HL-60/S4 (cell line): ENCODE results near the gene ACOT7.
"Not testable (repeated sequence)": the region's sequence is repeated elsewhere in the genome, so short reads cannot be mapped to it uniquely, and the experiment has no call there.

Experiments used
- in situ Hi-C: fragments of 300-500 bp; cut with MboI; formaldehyde crosslinking; loops from 2 replicates; pipeline ENCODE4 v1.14.3; 2022; ENCODE audit warnings: low sequenced_read_pairs

The ACOT7 gene, protein sequence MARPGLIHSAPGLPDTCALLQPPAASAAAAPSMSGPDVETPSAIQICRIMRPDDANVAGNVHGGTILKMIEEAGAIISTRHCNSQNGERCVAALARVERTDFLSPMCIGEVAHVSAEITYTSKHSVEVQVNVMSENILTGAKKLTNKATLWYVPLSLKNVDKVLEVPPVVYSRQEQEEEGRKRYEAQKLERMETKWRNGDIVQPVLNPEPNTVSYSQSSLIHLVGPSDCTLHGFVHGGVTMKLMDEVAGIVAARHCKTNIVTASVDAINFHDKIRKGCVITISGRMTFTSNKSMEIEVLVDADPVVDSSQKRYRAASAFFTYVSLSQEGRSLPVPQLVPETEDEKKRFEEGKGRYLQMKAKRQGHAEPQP

DNA sequence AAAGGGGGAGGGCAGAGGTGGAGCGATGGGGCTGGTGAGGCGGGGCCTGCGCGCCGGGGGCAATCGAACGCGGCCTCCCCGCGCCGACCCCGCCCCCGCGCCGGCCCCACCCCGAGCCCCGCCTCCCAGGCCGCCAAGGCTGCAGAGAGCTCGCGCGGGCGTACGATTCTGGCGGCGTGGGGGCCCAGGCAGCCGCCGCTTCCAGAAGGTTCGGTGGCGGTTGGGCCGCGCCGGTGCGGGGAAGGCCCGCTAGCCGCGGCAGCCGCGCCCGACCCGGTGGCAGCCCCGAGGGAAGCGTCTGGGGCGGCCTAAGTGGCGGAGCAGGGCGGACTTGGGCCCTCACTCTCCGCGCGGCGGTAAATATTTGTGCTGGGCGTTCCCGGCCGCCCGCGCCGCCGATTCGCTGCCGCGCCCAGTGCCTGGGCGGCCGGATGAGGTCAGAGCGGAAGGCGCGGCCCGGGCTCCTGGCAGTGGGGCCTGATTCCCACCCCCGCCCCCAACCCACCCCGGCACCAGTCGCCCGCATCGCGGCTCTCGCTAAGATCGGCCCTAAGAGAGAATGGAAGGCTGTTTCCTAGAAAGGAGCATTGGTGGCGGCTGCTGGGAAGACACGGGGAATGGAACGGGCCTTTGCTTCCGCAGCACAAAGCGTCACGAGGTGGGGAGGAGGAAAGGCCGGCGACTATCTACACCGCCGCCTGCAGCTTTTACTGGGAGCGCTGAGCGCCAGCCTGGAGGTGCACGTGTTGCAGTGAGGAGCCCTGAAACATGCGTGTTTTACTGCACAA, at the start of gene ACOT7:
ACOT7 (minus strand) TSS at position 368 of the 788 bp plus-strand sequence. CDS start 368 bp downstream, outside the sequence.
- in situ Hi-C loops, result no loop called here

DNA sequence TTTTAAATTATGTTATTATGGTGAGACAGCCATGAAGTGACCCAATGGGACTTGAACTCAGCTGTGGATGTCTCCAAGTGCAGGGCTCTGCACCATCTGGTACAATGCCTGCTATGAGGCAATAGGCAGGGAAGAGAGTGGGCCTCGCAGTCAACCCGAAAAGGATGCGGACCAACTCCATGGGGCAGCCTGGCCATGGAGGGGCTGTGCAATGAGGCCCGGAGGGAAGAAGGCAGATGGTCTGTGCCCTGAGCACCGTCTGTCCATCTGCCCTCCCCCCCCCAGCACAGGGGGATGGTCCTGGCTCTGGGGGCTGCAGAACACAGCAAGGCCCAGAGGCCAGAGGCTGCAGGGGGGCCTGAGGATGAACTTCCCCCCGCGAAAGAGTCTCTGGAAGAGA, 48.0 kb upstream of the ACOT7 start:
- in situ Hi-C loops, result no loop called here

DNA sequence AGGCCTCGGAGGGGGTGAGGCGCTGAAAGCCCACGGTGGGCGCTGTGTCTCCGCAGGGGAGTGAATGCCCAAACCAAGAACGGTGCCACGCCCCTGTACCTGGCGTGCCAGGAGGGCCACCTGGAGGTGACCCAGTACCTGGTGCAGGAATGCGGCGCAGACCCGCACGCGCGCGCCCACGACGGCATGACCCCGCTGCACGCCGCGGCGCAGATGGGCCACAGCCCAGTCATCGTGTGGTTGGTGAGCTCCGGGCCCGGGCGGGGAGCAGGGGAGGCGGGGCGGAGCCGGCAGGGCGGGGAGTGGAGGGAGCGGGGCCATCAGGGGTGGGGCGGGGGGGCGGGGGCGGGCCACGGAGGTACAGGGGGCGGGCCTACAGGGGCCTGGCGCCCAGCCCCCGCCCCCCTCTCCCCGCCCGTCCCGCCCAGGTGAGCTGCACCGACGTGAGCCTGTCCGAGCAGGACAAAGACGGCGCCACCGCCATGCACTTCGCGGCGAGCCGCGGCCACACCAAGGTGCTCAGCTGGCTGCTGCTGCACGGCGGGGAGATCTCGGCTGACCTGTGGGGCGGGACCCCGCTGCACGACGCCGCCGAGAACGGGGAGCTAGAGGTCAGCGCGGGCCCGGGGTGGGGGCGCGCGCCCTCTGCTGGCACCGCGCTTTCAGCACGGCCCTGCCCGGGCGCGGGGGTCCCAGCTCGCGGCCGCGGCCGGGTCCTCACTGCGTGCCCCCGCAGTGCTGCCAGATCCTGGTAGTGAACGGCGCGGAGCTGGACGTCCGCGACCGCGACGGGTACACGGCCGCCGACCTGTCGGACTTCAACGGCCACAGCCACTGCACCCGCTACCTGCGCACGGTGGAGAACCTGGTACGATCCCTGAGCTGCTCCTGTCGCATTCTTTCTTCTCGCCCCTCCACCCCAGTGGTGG, 46.9 kb upstream of the ACOT7 start:
- in situ Hi-C loops, result no loop called here

DNA sequence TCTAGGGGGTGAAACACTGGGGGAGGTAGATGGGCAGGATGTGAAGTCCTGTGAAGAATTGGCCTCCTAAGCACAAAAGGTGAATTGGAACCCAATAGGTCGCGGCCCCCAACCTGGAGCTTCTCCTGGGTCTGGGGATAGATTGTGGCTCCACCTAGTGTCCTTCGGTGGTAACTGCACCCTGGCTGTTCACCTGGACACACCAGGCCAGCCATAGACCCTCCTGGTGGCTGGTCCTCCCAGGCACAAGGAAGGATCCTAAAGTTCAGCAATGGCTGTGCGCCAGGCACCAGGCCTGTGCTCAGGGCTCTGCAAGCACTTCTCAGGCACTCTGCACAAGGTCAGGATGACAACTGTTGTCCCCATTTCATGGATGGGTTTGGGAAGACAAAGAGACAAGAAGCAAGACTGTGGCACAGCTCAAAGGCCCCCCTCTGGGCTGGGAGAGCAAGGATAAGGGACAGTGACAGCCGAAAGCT, 44.5 kb upstream of the ACOT7 start:
- in situ Hi-C loops, result no loop called here

DNA sequence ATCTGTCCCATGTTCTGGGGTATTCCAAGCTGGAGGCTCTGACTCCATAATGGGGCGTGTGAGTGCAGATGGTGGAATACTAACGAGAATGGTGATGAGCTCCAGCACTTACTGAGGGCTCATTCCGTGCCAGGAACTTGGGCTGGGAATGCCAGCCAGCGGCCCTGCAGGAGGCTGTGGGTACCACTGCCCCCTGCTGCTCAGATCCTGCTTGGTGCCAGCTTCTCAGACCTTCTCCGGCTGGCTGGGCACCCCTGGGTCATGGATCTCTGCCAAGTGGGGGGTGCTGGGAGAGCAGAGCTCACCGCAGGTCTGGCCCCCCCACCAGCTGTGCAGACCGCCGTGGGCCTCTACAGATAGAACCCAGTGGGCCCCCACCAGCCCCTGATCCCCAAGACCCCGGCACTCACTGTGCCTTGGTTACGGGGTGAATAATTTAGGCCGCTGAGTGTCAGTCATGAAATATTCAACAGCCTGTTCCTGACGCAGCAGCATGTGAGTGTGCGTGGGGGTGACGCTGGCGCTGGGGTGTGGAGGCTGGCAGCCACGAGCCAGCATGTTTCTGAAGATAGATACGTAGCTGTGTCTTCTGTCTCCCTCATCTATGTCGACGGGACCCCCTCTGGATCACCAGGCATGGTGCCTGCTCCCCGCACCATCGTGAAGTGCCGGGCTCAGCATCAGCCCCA, 43.6 kb upstream of the ACOT7 start:
- in situ Hi-C loops, result not testable (repeated sequence)

DNA sequence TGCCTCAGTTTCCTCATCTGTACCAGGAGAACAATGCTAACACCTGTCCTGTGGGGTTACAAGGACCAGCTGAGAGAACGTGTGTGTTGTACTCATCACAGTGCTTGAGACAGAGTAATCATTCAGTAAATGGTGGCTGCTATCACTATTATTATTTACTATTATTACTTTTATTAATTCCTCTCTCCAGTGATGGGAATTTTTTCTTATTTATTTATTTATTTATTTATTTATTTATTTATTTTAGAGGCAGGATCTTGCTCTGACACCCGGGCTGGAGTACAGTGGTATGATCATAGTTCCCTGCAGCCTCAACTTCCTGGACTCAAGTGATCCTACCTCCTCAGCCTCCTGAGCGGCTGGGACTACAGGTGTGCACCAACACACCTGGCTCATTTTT, 42.7 kb upstream of the ACOT7 start:
- in situ Hi-C loops, result not testable (repeated sequence)

DNA sequence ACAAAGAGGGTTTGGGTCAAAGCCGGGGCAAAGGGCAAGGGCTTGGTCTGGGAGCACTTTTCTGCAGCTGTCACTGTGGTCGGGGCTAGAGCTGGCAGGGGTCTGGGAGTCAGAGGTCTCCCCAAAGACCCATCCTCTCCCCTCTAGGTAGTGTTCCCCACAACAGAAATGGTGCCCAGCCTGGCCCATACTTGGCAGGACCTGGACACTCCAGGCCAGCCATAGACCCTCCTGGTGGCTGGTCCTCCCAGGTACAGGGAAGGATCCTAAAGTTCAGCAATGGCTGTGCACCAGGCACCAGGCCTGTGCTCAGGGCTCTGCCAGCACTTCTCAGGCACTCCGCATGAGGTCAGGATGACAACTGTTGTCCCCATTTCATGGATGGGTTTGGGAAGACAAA, 42.0 kb upstream of the ACOT7 start:
- in situ Hi-C loops, result no loop called here

DNA sequence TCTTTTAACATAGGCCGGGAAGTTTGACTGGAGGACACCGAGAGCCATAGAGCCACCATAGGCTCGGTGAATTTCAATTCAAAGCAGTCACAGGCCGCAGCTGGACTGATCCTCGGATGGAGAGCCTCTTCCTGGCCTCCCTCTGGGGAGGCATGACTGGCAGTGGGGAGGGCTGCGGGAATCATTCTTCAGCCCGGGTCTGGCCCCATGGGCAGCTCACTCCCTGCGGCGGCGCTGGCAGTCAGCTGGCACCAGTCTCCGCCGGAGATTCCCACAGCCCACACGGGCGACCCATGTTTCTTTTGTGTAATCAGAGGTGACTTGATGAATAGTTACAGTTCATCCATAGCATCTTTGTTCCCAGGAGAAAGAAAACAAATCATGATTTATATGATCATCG, 41.6 kb upstream of the ACOT7 start:
- in situ Hi-C loops, result no loop called here

DNA sequence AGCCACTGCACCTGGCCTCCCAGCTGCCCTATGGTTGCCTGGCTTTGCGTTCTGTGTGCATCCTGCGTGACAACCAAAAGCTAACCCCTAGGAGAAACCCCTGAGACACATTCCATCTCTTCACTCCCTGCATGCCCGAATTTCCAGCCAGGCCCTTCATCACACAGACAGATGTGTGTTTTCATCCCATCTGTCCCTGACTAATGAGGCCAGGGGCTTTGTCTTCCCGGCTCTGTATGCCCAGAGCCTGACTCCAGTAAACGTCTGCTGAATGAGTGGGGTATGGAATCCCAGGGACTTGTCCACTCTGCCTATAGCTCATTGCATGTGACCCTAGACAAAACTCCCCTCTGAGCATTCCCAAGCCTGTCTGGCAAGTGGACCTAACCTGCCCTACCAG, 40.6 kb upstream of the ACOT7 start:
- in situ Hi-C loops, result no loop called here

DNA sequence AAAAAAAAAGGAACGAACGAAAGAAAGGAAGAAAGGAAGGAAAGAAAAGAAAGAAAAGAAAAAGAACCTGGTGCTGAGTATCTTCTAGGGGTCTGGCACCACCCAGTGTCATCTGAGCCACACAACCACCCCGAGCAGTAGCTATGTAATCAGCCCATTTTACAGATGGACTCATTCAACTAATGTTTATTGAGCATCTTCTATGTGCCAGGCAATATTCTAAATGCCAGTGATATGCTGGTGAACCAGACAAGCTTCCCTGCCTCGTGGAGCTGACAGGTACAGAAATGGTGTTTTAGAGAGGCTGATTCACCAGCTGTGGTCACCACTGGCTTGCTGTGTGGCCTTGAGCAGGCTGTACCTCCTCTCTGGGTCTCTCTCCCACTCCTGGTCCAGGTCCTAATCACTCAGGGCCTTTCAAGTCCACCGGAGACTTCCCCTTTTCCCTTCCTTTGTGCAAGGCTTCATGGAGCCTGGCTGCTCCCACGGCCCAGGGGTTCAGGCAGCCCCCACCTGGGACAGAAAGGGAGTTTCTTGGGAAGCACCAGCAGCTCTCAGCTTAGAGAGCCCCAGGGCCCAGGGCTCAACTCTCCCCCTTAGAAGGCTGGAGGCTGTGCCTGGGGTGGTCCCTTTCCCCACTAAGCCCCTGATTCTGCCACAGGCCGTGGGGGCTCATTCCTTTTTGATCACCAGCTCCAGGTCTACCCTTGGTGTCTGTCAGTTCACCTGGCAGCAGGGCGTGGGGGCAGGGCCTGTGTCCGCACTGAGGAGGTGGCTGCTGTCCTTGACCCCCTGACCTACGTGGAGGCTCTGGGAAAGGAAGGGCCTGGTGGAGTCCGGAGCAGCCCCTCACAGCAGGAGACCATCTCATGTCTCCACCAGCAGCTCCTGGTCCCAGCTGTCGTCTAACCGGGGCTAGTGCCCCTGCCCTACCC, 38.3 kb upstream of the ACOT7 start:
- in situ Hi-C loops, result not testable (repeated sequence)

DNA sequence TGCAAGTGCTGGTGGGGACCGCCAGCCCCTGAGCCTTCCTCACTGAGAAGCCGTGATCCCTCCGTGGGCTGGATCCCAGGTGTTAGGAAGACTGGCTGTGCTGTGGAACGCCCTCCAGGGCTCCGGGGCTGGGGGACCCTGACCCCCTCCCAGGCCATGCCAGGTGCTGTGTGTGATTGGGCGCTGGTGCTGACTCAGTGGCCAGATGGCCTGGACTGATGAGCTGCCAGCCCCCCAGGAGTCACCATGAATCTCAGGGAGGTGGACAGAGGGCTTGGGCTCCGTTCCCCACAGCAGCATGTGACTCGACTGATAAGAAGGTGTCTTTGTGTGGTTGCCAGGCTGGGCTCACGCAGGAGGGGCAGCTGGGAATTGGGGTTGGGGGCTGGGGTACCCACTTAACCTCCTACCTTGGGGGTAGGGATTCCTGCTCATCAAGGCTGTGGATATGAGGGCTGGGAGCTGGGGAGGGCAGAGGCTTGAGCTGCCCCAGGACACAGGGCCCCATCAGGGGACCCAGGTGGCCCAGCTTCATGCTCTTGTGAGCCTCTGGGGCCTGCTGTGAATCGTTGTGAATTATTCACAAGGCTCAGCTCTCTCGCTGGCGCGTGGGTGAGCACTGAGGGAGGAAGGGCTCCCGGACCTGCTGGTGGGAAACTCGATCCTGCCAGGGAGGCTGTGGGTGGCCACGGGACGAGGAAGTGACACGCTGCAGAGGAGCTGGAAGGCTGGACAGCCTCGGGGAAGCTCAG, 36.3 kb upstream of the ACOT7 start:
- in situ Hi-C loops, result not testable (repeated sequence)

DNA sequence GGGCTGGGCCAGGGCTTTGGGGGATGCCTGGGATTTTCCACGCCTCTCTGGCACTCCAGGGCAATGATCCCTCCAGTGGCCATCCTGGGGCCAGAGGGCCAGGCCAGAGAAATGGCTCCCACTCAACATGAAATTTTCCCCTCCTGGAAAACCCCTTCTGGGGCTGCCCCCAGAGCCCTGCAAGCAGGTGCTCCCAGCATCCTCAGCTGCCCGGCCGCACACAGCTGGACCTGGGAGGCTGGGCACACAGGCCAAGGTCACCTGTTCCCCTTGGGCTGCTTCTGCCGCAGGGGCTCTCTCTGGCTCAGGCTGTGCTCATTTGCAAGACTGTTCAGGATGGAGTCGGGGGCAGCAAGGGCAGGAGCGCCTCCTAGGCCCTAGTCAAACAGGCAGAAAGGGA, 34.9 kb upstream of the ACOT7 start:
- in situ Hi-C loops, result not testable (repeated sequence)

DNA sequence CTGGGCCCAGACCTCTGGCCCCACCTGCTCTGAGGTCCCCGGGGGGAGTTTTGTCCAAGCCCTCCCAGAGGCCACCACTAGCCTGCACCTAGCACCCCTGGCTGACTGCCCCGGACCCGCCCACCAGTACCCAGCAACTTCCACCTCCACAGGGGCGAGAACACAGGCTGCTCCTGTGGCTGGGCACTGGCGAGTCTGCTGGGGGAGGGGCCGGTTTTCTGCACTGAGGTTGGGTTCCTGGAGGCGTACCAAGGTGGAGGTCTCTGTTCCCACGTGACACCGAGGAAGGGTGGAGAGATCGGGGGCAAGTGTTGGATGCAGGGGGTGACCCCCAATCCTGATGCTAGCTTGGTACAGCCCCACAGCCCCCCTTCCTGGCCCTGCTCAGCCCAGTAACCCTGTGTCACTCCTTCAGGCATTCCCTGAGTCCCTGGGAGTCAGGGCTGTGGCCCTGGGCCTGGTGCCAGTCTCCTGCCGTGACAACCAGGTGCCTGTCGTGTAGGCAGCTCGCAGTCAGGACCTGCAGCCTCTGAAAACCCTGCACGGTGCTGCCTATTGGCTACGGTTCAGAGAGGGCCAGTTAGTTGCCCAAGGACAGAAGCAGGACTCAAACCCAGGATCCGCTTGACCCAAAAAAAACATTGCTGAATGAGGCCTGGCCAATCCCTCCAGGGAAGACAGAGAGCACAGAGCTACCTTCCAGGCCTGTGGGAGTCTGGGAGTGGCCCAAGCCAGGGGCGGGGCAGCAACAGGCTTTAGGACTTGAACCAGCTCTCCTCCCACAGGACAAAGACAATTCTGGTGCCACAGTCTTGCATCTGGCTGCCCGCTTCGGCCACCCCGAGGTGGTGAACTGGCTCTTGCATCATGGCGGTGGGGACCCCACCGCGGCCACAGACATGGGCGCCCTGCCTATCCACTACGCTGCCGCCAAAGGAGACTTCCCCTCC, 34.1 kb upstream of the ACOT7 start:
- in situ Hi-C loops, result no loop called here

DNA sequence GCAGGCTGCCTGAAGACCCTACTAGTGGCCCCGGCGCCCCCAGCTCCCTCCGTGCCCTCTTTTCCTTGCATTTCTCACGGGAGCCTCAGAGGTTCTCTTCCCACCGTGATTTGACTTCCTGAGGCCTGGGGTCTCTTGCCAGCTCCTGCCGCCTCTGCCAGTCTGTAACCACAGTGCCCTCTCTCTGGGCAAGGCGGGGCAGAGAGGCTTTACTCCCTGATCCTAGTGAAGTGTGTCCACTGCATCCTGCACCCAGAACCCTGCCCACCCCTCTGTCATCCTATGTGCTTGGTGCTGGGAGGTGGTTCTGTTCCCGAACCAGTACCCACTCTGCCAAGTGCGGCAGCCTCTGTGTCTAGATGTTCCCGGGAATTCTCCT, 33.4 kb upstream of the ACOT7 start:
- in situ Hi-C loops, result no loop called here

DNA sequence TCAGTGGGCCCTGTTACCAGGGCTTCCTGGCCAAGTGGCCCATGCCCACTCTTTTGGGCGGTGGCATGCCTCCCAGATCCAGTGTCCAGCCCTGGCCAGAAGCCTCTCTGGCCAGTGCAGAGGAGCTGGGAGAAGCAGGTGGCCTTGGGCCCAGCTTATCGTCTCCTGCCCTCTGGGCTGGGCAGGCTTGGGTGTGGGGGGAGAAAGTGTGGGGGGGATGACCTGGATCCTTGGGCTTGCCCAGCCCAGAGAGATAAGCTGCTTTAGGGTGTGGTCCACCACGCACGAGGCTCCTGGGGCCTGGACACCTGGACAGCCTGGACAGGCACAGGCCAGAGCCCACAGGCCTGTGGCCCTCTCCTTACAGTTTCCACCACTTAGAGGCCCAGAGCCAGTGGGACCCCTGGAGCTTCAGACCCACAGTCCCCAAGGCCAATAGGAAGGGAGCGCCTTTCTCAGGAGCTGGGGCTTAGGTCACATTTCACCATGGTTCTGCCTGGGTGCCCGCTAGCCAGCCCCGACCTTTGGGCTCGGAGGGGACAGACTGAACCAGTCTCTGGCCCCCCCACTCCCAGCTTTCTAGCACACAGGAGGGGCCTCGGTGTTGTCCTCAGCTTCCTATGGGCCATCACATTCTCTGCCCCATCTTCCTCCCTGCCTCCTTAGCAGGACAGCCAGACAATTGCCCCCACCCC, 32.9 kb upstream of the ACOT7 start:
- in situ Hi-C loops, result no loop called here

DNA sequence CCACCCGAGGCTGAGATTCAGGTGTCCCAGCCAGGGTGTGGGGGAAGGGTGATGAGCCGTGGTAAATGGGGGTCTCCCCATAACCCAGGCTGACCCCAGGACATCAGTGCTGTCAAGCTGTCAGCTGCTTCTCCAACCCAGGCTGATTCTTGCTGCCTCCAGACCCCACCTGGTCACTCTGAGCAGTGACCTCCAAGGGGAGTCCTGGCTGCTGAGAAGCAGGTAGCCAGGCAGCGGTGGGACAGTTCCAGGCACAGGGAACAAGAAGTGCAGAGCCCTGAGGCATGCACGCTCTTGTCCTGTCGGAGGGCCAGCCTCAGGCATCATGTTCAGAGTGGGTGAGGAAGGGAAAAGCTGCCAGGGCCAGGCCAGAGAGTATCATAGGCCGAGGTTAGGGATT, 32.1 kb upstream of the ACOT7 start:
- in situ Hi-C loops, result no loop called here
